Activated CD8-positive, alpha-beta T cell treated with anti-CD3 and anti-CD28 coated beads for 36 hours (primary cell): ENCODE data around the gene HLX. TPM values are rescaled to one million over a fixed set of nuclear protein-coding genes. Genes with fewer than 3 reads are reported as not detected.

ENCODE experiments used
- ATAC-seq: fragments of 200-7000 bp; cut with Tn5 transposase; one replicate; pipeline ENCODE4 v1.10.0; 2021; ENCODE audit warnings: mild to moderate bottlenecking, moderate library complexity
- CTCF ChIA-PET: fragments of 350-600 bp; sonication (Branson Sonifier 250); formaldehyde crosslinking; loops from one replicate; lab custom pipeline; 2021; ENCODE audit warnings: antibody characterized with exemption; lab: Charles Lee
- POLR2A ChIA-PET: fragments of 350-600 bp; sonication (Branson Sonifier 250); formaldehyde crosslinking; loops from one replicate; lab custom pipeline; 2021; ENCODE audit warnings: antibody characterized with exemption; lab: Charles Lee
- DNase-seq: peaks from one replicate; pipeline ENCODE4 v3.0.0-alpha.2; 2020
- H3K27ac Mint-ChIP-seq: one replicate; pipeline ENCODE4 v1.8.0; 2021; ENCODE audit warnings: mild to moderate bottlenecking, mixed read lengths
- H3K27me3 Mint-ChIP-seq: one replicate; pipeline ENCODE4 v1.8.0; 2021; ENCODE audit warnings: mixed read lengths
- H3K36me3 Mint-ChIP-seq: one replicate; pipeline ENCODE4 v1.8.0; 2021; ENCODE audit warnings: low read depth, mixed read lengths
- H3K4me1 Mint-ChIP-seq: one replicate; pipeline ENCODE4 v1.8.0; 2021; ENCODE audit warnings: low read depth, mixed read lengths
- H3K4me3 Mint-ChIP-seq: one replicate; pipeline ENCODE4 v1.8.0; 2021; ENCODE audit warnings: mild to moderate bottlenecking, moderate library complexity, mixed read lengths
- H3K9me3 Mint-ChIP-seq: one replicate; pipeline ENCODE4 v1.8.0; 2021; ENCODE audit warnings: mixed read lengths
- CTCF ChIP-seq: fragments of 200-600 bp; IDR thresholded peaks from one replicate; pipeline ENCODE4 v1.8.0; 2022; ENCODE audit warnings: antibody characterized with exemption, mild to moderate bottlenecking
- intact Hi-C: fragments of 100-400 bp; cut with micrococcal nuclease; formaldehyde crosslinking; loops from one replicate; pipeline ENCODE4 v1.10.0; 2022
- total RNA-seq, 2 experiments: library from RNA; stranded (reverse); gene quantifications; one replicate each; pipeline ENCODE4 v1.2.3, GENCODE V29; 2021

HLX gene
- total RNA-seq, 2 experiments from 2014 or later, result not detected

DNA sequence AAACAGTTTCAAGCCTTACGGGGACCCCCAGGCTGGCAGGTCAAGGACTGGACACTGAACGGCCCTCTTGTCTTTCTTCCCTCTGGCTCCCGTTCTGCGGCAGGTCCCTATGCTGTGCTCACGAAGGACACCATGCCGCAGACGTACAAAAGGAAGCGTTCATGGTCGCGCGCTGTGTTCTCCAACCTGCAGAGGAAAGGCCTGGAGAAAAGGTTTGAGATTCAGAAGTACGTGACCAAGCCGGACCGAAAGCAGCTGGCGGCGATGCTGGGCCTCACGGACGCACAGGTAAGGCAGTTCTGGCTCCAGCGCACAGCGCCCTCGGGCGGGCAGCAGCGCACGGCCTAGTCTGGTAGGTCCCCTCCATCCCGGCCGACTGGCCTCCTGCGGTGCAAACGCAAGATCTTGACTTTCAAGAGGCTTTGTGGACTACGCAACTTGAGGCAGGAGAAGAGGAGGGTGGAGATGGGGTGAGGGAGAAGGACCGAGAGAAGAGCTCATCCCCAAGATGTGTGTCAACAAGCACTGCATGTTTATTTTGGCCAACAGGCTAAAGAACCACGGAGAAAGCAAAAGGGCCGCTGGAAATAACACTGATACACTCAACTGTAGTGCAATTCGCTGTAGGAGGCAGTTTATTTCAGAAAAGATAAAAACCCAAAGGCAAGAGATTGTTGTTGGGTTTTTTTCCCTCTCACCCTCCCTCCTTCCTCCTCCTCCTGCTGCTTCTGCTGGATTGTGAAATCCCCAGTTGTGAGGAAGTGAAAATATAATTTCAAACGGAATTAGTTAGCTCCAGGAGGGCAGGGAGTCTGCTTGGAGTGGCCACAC lies 3.0 kb downstream of the HLX start:
- CTCF ChIA-PET, result no interaction called here
- H3K36me3 Mint-ChIP-seq, result no peaks in the 10 kb centered on the region
- peaks cover 27% of the 10 kb centered on the region for H3K4me1 Mint-ChIP-seq

GRCh38 chr1:220884109-220884980 lies 5.1 kb downstream of the HLX start:
- no peak overlapping the region for H3K27ac Mint-ChIP-seq
- POLR2A ChIA-PET, result no interaction called here
- DNase-seq, result no peak
- H3K4me3 Mint-ChIP-seq, result no peak overlapping the region
- intact Hi-C loops, result loop anchor here (5.0 kb wide), 1 partner anchor 553 kb away; no protein-coding TSS in a partner anchor
- H3K27me3 Mint-ChIP-seq, result peaks cover 64% of the 10 kb centered on the region
- CTCF ChIA-PET, result no interaction called here
- no peaks in the 10 kb centered on the region for H3K36me3 Mint-ChIP-seq
- H3K4me1 Mint-ChIP-seq, result peaks cover 12% of the 10 kb centered on the region
- no peak for TF ChIP-seq CTCF
- H3K9me3 Mint-ChIP-seq, result no peaks in the 10 kb centered on the region
- no peak for ATAC-seq

More for the DNA sequence above, 3.0 kb downstream of the HLX start:
- no peak for TF ChIP-seq CTCF
- POLR2A ChIA-PET, result no interaction called here
- intact Hi-C loops, result loop anchor here (5.0 kb wide), 1 partner anchor 555 kb away; no protein-coding TSS in a partner anchor
- ATAC-seq (no peak), DNase-seq (no peak)
- Mint-ChIP-seq H3K9me3 (no peaks in the 10 kb centered on the region), H3K27me3 (peaks cover 65% of the 10 kb centered on the region), H3K27ac (no peak overlapping the region), H3K4me3 (no peak overlapping the region)

GRCh38 chr1:220884981-220885918 lies 6.0 kb downstream of the HLX start:
- DNase-seq (no peak), ATAC-seq (no peak)
- Mint-ChIP-seq H3K4me1 (peaks cover 10% of the 10 kb centered on the region), H3K27me3 (peaks cover 70% of the 10 kb centered on the region), H3K9me3 (no peaks in the 10 kb centered on the region), H3K36me3 (no peaks in the 10 kb centered on the region), H3K27ac (no peak overlapping the region), H3K4me3 (no peak overlapping the region)
- POLR2A ChIA-PET, result no interaction called here
- TF ChIP-seq CTCF, result no peak
- CTCF ChIA-PET, result interaction anchor here (0.7 kb wide), 1 partner anchor 12 kb away, joined by 3 read pairs; no protein-coding TSS in a partner anchor
- intact Hi-C loops, result loop anchor here (5.0 kb wide), 1 partner anchor 552 kb away; no protein-coding TSS in a partner anchor

DNA sequence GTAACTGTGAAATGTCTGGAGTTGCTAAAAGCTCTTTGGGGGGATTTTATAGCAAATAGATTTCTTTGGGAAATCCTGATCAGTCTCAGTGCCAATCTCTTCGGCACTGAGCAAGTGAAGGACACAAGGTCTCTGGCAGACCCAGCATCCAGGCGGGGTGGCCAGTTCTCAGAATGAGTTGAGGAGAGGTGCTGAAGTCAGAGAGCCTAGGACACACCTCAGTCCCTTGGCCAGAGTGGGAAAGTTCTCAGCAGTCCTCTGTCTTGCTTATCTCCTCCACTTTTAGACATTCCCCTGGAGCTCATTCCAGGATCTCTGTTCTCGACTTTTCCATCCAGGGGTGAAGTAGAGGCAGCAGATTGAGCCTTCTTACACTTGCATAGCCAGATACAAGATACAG lies 6.7 kb downstream of the HLX start:
- H3K4me3 Mint-ChIP-seq, result no peak overlapping the region
- peaks cover 70% of the 10 kb centered on the region for H3K27me3 Mint-ChIP-seq
- peaks cover 4% of the 10 kb centered on the region for H3K4me1 Mint-ChIP-seq
- ChIA-PET CTCF (interaction anchor here (0.7 kb wide), 1 partner anchor 13 kb away, joined by 3 read pairs; no protein-coding TSS in a partner anchor), POLR2A (no interaction called here)
- DNase-seq (no peak), ATAC-seq (no peak)
- intact Hi-C loops, result no loop called here
- H3K9me3 Mint-ChIP-seq, result no peaks in the 10 kb centered on the region
- TF ChIP-seq CTCF, result no peak
- H3K27ac Mint-ChIP-seq, result no peak overlapping the region
- H3K36me3 Mint-ChIP-seq, result no peaks in the 10 kb centered on the region
